Measurements from ENCODE around the gene TMEM182. TPM values are rescaled to one million over a fixed set of nuclear protein-coding genes. Genes with fewer than 3 reads are reported as not detected.

TMEM182 gene
- total and polyA plus RNA-seq, 9 of the 15 experiments (the other 6 are each of a cell fraction or from before 2014, with no cell fraction given), result 5.2 to 11.4 (median 7.5) TPM

DNA sequence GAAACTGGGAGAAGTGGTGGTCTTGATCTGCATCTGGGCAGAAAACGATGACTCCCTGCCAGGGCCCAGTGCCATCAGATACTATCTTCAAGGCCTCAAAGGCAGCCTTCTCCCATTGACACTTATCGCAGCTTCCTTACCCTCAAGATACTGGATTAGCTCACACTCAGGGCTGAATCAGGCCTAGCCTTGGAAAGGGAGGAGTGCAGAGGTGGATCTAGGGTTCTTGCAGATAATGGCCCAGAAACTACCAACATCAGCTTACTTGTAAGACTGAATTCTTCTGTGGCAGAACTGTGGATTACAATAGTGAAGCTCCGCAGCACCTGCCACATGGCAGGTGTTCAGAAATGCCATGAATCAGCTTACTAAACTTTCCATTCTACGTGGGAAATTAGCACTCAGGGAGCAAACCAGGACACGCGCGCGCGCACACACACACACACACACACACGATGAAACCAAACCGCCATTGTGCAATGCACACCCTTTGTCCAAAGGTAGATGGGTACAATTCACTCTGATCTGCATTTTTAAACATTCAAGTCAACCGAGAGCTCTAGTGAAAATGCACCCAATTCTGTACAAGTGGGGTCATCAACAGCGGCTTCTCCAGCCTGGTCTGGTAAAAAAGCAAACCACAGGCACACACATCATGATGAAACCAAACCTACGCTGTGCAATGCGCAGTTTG, 26.3 kb upstream of the TMEM182 start (continued):
- peak; percentile 68 to 73 for TF ChIP-seq NRF1 (conservative IDR thresholded peaks at IDR 0.05 in 1 of 2, IDR thresholded peaks at IDR 0.05 in 1 of 2)
- no peak for TF ChIP-seq ZFP36 (IDR thresholded peaks at IDR 0.05; ENCODE audit: low read depth, low read length, partially characterized antibody)
- no peak for TF ChIP-seq MEF2A (IDR thresholded peaks at IDR 0.05; ENCODE audit: control insufficient read depth, low read depth, low read length)
- TF ChIP-seq, protein P1, sequence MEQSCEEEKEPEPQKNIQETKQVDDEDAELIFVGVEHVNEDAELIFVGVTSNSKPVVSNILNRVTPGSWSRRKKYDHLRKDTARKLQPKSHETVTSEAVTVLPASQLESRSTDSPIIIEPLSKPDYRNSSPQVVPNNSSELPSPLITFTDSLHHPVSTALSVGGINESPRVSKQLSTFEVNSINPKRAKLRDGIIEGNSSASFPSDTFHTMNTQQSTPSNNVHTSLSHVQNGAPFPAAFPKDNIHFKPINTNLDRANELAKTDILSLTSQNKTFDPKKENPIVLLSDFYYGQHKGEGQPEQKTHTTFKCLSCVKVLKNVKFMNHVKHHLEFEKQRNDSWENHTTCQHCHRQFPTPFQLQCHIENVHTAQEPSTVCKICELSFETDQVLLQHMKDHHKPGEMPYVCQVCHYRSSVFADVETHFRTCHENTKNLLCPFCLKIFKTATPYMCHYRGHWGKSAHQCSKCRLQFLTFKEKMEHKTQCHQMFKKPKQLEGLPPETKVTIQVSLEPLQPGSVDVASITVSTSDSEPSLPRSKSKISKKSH (CRISPR knock-in tag; IDR thresholded peaks at IDR 0.05), result no peak
- no peak for TF ChIP-seq GTF2E2 (tag; IDR thresholded peaks at IDR 0.05)
- TF ChIP-seq XRCC4 (IDR thresholded peaks at IDR 0.05; ENCODE audit: extremely low read depth, insufficient read depth, insufficient read length), result no peak
- peak; percentile 92 for TF ChIP-seq CEBPB (tag; IDR thresholded peaks at IDR 0.05)
- TF ChIP-seq CHCHD3 (CRISPR knock-in tag; IDR thresholded peaks at IDR 0.05), result no peak
- no peak for TF ChIP-seq NR2C2 (CRISPR knock-in tag; IDR thresholded peaks at IDR 0.05)
- TF ChIP-seq NR2C2 (tag; IDR thresholded peaks at IDR 0.05), result 0 out of 2 replicates have a peak, but pooled peaks have one; percentile 23
- TF ChIP-seq L3MBTL2 (IDR thresholded peaks at IDR 0.05), result no peak
- TF ChIP-seq EP400 (IDR thresholded peaks at IDR 0.05), result peak; percentile 26; the same call in 1 of the 2 replicates
- TF ChIP-seq, protein P2, sequence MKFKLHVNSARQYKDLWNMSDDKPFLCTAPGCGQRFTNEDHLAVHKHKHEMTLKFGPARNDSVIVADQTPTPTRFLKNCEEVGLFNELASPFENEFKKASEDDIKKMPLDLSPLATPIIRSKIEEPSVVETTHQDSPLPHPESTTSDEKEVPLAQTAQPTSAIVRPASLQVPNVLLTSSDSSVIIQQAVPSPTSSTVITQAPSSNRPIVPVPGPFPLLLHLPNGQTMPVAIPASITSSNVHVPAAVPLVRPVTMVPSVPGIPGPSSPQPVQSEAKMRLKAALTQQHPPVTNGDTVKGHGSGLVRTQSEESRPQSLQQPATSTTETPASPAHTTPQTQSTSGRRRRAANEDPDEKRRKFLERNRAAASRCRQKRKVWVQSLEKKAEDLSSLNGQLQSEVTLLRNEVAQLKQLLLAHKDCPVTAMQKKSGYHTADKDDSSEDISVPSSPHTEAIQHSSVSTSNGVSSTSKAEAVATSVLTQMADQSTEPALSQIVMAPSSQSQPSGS (CRISPR knock-in tag; IDR thresholded peaks at IDR 0.05), result no peak
- no peak for TF ChIP-seq ZNF57 (CRISPR knock-in tag; IDR thresholded peaks at IDR 0.05)
- TF ChIP-seq, protein P3, sequence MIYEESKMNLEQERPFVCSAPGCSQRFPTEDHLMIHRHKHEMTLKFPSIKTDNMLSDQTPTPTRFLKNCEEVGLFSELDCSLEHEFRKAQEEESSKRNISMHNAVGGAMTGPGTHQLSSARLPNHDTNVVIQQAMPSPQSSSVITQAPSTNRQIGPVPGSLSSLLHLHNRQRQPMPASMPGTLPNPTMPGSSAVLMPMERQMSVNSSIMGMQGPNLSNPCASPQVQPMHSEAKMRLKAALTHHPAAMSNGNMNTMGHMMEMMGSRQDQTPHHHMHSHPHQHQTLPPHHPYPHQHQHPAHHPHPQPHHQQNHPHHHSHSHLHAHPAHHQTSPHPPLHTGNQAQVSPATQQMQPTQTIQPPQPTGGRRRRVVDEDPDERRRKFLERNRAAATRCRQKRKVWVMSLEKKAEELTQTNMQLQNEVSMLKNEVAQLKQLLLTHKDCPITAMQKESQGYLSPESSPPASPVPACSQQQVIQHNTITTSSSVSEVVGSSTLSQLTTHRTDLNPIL (CRISPR knock-in tag; IDR thresholded peaks at IDR 0.05), result no peak
- TF ChIP-seq, protein P4, sequence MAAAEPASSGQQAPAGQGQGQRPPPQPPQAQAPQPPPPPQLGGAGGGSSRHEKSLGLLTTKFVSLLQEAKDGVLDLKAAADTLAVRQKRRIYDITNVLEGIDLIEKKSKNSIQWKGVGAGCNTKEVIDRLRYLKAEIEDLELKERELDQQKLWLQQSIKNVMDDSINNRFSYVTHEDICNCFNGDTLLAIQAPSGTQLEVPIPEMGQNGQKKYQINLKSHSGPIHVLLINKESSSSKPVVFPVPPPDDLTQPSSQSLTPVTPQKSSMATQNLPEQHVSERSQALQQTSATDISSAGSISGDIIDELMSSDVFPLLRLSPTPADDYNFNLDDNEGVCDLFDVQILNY (CRISPR knock-in tag; IDR thresholded peaks at IDR 0.05), result no peak
- TF ChIP-seq CREM (IDR thresholded peaks at IDR 0.05; ENCODE audit: low read depth), result 0 out of 2 replicates have a peak, but pooled peaks have one; percentile 3
- TF ChIP-seq, protein P5, sequence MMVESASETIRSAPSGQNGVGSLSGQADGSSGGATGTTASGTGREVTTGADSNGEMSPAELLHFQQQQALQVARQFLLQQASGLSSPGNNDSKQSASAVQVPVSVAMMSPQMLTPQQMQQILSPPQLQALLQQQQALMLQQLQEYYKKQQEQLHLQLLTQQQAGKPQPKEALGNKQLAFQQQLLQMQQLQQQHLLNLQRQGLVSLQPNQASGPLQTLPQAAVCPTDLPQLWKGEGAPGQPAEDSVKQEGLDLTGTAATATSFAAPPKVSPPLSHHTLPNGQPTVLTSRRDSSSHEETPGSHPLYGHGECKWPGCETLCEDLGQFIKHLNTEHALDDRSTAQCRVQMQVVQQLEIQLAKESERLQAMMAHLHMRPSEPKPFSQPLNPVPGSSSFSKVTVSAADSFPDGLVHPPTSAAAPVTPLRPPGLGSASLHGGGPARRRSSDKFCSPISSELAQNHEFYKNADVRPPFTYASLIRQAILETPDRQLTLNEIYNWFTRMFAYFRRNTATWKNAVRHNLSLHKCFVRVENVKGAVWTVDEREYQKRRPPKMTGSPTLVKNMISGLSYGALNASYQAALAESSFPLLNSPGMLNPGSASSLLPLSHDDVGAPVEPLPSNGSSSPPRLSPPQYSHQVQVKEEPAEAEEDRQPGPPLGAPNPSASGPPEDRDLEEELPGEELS (CRISPR knock-in tag; IDR thresholded peaks at IDR 0.05; ENCODE audit: borderline replicate concordance), result no peak
- TF ChIP-seq, protein P6, sequence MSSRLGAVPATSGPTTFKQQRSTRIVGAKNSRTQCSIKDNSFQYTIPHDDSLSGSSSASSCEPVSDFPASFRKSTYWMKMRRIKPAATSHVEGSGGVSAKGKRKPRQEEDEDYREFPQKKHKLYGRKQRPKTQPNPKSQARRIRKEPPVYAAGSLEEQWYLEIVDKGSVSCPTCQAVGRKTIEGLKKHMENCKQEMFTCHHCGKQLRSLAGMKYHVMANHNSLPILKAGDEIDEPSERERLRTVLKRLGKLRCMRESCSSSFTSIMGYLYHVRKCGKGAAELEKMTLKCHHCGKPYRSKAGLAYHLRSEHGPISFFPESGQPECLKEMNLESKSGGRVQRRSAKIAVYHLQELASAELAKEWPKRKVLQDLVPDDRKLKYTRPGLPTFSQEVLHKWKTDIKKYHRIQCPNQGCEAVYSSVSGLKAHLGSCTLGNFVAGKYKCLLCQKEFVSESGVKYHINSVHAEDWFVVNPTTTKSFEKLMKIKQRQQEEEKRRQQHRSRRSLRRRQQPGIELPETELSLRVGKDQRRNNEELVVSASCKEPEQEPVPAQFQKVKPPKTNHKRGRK (tag; IDR thresholded peaks at IDR 0.05), result no peak

Data from K562 (cell line).